ENCODE results near the gene DPP8. TPM values are rescaled to one million over a fixed set of nuclear protein-coding genes. Genes with fewer than 3 reads are reported as not detected.

The DPP8 gene
- total and polyA plus RNA-seq, 2 donors = 12.5 to 21.8 TPM

- peaks cover 0 to 21% of the 10 kb centered on the region in 2 donors for H3K27me3 ChIP-seq (ENCODE audit: control insufficient read depth in 2 of 2, insufficient read depth in 1 of 2, low read length in 1 of 2)
- no peak overlapping the region for H3K4me3 ChIP-seq (ENCODE audit: low read length in 2 of 2)
- no peak for DNase-seq (ENCODE audit: low read depth in 6 of 9, low spot score in 9 of 9)
- no peaks in the 10 kb centered on the region for H3K9me3 ChIP-seq (ENCODE audit: control insufficient read depth in 2 of 2, insufficient read depth in 1 of 2, low read length in 1 of 2)
- H3K27ac ChIP-seq (ENCODE audit: low read depth in 1 of 2, low read length in 1 of 2) = no peak overlapping the region
- H3K4me1 ChIP-seq (ENCODE audit: control insufficient read depth in 2 of 2, insufficient read depth in 2 of 2, low read length in 2 of 2) = peaks cover 0 to 4% of the 10 kb centered on the region in 2 donors
- H3K36me3 ChIP-seq (ENCODE audit: control insufficient read depth in 2 of 2, insufficient read depth in 2 of 2, low read length in 1 of 2) = no peaks in the 10 kb centered on the region
- 73% methylated on average over 10 of the region's 10 CpGs for WGBS
Measured at GRCh38 chr15:65406424-65407000, 111.0 kb downstream of the DPP8 start.

DNA sequence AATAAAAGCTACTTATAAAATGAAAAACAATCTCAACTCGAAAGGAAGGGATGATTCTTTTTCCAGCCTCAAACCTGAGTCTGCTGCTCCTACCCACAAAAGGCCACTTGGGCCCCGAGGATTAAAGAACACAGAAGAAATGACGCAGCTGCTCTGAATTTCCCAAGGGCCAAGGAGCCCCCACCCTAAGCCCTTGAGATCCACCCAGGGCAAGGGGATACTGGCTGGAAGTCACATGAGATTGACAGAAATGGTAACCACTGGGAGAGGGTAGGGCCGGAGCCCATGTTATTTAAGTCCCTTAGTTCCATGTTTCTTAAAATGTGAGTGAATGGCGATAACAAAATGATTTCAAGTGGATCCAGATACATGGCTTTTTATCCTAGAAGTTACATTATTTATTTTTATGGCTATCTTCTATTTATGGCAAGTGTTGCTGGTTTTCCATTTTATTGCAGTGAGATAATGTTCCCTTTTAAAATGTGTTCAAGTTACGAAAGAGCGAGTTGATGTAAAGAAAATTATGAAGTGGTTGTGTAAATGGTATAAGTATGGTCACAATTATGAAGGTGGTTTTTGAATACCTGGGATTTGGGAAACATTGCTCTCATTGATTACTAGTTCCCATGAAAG, 111.6 kb downstream of the DPP8 start:
- Histone ChIP-seq H3K27me3 (ENCODE audit: control insufficient read depth in 2 of 2, insufficient read depth in 1 of 2, low read length in 1 of 2) (peaks cover 0 to 25% of the 10 kb centered on the region in 2 donors), H3K4me1 (ENCODE audit: control insufficient read depth in 2 of 2, insufficient read depth in 2 of 2, low read length in 2 of 2) (peaks cover 0 to 4% of the 10 kb centered on the region in 2 donors), H3K36me3 (ENCODE audit: control insufficient read depth in 2 of 2, insufficient read depth in 2 of 2, low read length in 1 of 2) (no peaks in the 10 kb centered on the region), H3K27ac (ENCODE audit: low read depth in 1 of 2, low read length in 1 of 2) (no peak overlapping the region), H3K4me3 (ENCODE audit: low read length in 2 of 2) (no peak overlapping the region), H3K9me3 (ENCODE audit: control insufficient read depth in 2 of 2, insufficient read depth in 1 of 2, low read length in 1 of 2) (no peaks in the 10 kb centered on the region)
- no peak for DNase-seq (ENCODE audit: low read depth in 6 of 9, low spot score in 9 of 9)
- WGBS = 97% methylated on average over 7 of the region's 7 CpGs

DNA sequence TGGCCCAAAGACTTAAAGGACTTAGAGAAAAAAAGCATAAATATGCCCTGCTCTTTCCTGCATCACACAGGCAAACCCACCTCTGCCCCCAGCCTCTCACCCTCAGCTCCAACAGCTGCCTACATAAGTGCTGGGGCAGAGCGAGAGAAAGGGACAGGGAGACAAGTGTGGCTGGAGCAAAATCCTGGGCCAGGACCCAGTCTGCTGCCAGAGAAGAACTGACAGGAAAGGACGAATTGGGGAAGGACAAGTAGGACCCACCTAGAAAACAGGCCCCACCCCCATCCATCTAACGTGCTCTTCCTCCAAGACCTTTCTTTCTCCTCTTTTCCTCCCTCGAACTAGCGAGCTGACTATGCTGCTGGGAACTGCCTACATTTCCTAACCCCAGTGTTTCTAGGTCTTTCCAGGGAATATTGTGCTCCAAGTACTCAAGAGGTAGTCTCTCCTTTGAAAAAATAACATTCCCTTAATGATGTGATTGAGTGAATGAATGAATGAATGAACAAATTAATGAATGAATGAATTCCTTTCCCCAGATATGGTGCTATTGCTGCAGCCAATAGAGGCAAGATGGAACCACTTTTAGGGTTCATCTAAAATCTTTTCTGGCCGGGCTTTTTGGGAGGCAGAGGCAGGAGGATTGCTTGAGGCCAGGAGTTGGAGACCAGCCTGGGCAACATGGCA, 113.2 kb downstream of the DPP8 start:
- H3K36me3 ChIP-seq (ENCODE audit: control insufficient read depth in 2 of 2, insufficient read depth in 2 of 2, low read length in 1 of 2) = no peaks in the 10 kb centered on the region
- H3K27me3 ChIP-seq (ENCODE audit: control insufficient read depth in 2 of 2, insufficient read depth in 1 of 2, low read length in 1 of 2) = peaks cover 0 to 29% of the 10 kb centered on the region in 2 donors
- 92% methylated on average over 6 of the region's 6 CpGs for WGBS
- no peaks in the 10 kb centered on the region for H3K9me3 ChIP-seq (ENCODE audit: control insufficient read depth in 2 of 2, insufficient read depth in 1 of 2, low read length in 1 of 2)
- peaks cover 0 to 3% of the 10 kb centered on the region in 2 donors for H3K4me1 ChIP-seq (ENCODE audit: control insufficient read depth in 2 of 2, insufficient read depth in 2 of 2, low read length in 2 of 2)
- no peak overlapping the region for H3K27ac ChIP-seq (ENCODE audit: low read depth in 1 of 2, low read length in 1 of 2)
- H3K4me3 ChIP-seq (ENCODE audit: low read length in 2 of 2) = no peak overlapping the region
- DNase-seq (ENCODE audit: low read depth in 6 of 9, low spot score in 9 of 9) = no peak

DNA sequence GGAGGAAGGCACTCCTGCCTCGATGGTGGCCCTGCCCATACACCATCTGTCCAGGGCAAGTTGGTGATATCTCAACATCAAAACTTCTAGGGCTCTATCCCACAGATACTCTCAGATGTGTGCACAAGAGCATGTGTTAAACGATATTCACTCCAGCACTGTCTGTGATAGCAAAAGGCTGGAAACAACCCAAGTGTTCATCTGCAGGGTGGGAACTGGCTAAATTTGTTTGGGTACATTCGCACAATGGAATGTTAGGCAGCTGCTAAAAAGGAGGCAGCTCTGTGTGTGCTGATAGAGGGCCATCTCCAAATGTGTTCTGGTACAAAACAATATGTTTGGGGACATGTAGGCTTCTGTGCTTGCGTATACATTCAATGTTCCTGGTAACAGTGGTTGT, 114.5 kb downstream of the DPP8 start:
- Histone ChIP-seq H3K4me1 (ENCODE audit: control insufficient read depth in 2 of 2, insufficient read depth in 2 of 2, low read length in 2 of 2) (no peaks in the 10 kb centered on the region), H3K27me3 (ENCODE audit: control insufficient read depth in 2 of 2, insufficient read depth in 1 of 2, low read length in 1 of 2) (peaks cover 0 to 38% of the 10 kb centered on the region in 2 donors), H3K36me3 (ENCODE audit: control insufficient read depth in 2 of 2, insufficient read depth in 2 of 2, low read length in 1 of 2) (no peaks in the 10 kb centered on the region), H3K4me3 (ENCODE audit: low read length in 2 of 2) (no peak overlapping the region), H3K27ac (ENCODE audit: low read depth in 1 of 2, low read length in 1 of 2) (no peak overlapping the region), H3K9me3 (ENCODE audit: control insufficient read depth in 2 of 2, insufficient read depth in 1 of 2, low read length in 1 of 2) (no peaks in the 10 kb centered on the region)
- WGBS = 98% methylated on average over 4 of the region's 4 CpGs
- DNase-seq (ENCODE audit: low read depth in 6 of 9, low spot score in 9 of 9) = no peak

- no peak for DNase-seq (ENCODE audit: low read depth in 6 of 9, low spot score in 9 of 9)
- WGBS = 98% methylated on average over 8 of the region's 8 CpGs
- no peak overlapping the region for H3K27ac ChIP-seq (ENCODE audit: low read depth in 1 of 2, low read length in 1 of 2)
- H3K4me1 ChIP-seq (ENCODE audit: control insufficient read depth in 2 of 2, insufficient read depth in 2 of 2, low read length in 2 of 2) = no peaks in the 10 kb centered on the region
- peaks cover 10 to 51% of the 10 kb centered on the region in 2 donors for H3K27me3 ChIP-seq (ENCODE audit: control insufficient read depth in 2 of 2, insufficient read depth in 1 of 2, low read length in 1 of 2)
- no peak overlapping the region for H3K4me3 ChIP-seq (ENCODE audit: low read length in 2 of 2)
- H3K9me3 ChIP-seq (ENCODE audit: control insufficient read depth in 2 of 2, insufficient read depth in 1 of 2, low read length in 1 of 2) = no peaks in the 10 kb centered on the region
- no peaks in the 10 kb centered on the region for H3K36me3 ChIP-seq (ENCODE audit: control insufficient read depth in 2 of 2, insufficient read depth in 2 of 2, low read length in 1 of 2)
Measured at GRCh38 chr15:65401611-65402240, 115.8 kb downstream of the DPP8 start.

DNA sequence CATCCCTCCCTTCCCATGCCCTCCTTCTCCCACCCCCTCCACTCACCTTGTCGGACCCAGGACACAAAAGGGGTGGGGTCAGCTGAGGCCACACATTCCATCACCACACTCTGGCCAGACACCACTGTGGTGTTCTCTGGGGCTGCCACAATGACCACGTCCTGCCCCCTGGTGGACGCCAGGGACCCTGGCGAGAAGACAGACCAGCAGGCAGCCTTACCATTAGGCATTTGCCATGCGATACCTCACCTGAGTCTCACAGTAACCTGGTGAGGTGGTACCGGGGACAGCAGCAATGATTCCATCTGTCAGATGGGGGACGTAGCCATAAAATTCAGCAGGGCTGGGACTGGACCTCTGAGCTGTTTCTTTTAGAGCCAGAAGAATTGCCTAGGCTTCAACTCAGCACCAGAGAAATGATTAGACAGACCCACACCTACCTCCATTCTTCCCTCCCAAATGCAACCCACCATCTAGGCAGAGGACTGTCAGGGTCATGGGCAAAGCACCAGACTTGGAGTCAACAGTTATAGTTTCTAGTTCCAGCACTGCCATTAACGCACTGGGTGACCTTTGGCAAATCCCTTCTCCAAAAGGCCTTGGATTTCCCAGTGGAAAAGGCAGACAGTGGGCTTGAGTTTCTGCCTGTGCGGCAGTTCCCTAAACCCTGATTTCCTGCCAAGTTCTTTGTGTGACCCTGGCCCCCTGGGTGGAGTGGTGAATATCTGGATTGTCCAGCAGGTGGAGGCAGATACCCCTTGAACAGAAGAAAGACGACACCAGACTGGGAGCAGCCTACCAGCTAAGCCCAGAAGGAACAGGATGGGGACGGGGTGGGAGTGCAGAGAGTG, 116.5 kb downstream of the DPP8 start:
- H3K27me3 ChIP-seq (ENCODE audit: control insufficient read depth in 2 of 2, insufficient read depth in 1 of 2, low read length in 1 of 2) = peaks cover 18 to 58% of the 10 kb centered on the region in 2 donors

DNA sequence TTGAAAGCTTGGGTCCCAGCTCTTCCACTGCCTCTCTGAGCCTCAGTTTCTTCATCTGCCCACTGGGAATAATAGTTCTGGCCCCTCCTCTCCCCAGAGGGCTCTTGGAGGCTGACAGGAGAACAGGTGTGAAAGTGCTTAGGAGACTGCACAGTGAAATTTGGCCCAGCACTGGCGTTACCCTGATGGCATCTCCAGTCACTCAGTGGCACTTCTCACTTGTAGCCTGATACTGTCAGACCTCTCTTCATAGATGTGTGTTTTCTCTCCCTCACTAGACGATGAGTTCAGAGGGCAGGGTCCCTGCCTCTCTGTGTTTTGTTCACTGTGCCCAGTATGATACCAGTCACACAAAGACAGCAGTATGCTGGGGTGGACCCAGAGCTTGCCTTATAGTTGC, 117.5 kb downstream of the DPP8 start:
- DNase-seq (ENCODE audit: low read depth in 6 of 9, low spot score in 9 of 9) = no peak
- Histone ChIP-seq H3K4me3 (ENCODE audit: low read length in 2 of 2) (no peak overlapping the region), H3K27ac (ENCODE audit: low read depth in 1 of 2, low read length in 1 of 2) (no peak overlapping the region), H3K9me3 (ENCODE audit: control insufficient read depth in 2 of 2, insufficient read depth in 1 of 2, low read length in 1 of 2) (peaks cover 0 to 2% of the 10 kb centered on the region in 2 donors), H3K36me3 (ENCODE audit: control insufficient read depth in 2 of 2, insufficient read depth in 2 of 2, low read length in 1 of 2) (no peaks in the 10 kb centered on the region), H3K4me1 (ENCODE audit: control insufficient read depth in 2 of 2, insufficient read depth in 2 of 2, low read length in 2 of 2) (no peaks in the 10 kb centered on the region), H3K27me3 (ENCODE audit: control insufficient read depth in 2 of 2, insufficient read depth in 1 of 2, low read length in 1 of 2) (peaks cover 28 to 68% of the 10 kb centered on the region in 2 donors)
- 94% methylated on average over 2 of the region's 2 CpGs for WGBS

More for the DNA sequence above, 116.5 kb downstream of the DPP8 start:
- DNase-seq (ENCODE audit: low read depth in 6 of 9, low spot score in 9 of 9) = peak in 4 of 9 donors; percentile 20 to 49 (median 34)
- H3K36me3 ChIP-seq (ENCODE audit: control insufficient read depth in 2 of 2, insufficient read depth in 2 of 2, low read length in 1 of 2) = no peaks in the 10 kb centered on the region
- no peak overlapping the region for H3K4me3 ChIP-seq (ENCODE audit: low read length in 2 of 2)
- no peaks in the 10 kb centered on the region for H3K4me1 ChIP-seq (ENCODE audit: control insufficient read depth in 2 of 2, insufficient read depth in 2 of 2, low read length in 2 of 2)
- no peaks in the 10 kb centered on the region for H3K9me3 ChIP-seq (ENCODE audit: control insufficient read depth in 2 of 2, insufficient read depth in 1 of 2, low read length in 1 of 2)
- WGBS = 28% methylated on average over 11 of the region's 11 CpGs
- no peak overlapping the region for H3K27ac ChIP-seq (ENCODE audit: low read depth in 1 of 2, low read length in 1 of 2)

- 95% methylated on average over 11 of the region's 11 CpGs for WGBS
- Histone ChIP-seq H3K36me3 (ENCODE audit: control insufficient read depth in 2 of 2, insufficient read depth in 2 of 2, low read length in 1 of 2) (no peaks in the 10 kb centered on the region), H3K27ac (ENCODE audit: low read depth in 1 of 2, low read length in 1 of 2) (no peak overlapping the region), H3K4me1 (ENCODE audit: control insufficient read depth in 2 of 2, insufficient read depth in 2 of 2, low read length in 2 of 2) (no peaks in the 10 kb centered on the region), H3K27me3 (ENCODE audit: control insufficient read depth in 2 of 2, insufficient read depth in 1 of 2, low read length in 1 of 2) (peaks cover 32 to 76% of the 10 kb centered on the region in 2 donors), H3K9me3 (ENCODE audit: control insufficient read depth in 2 of 2, insufficient read depth in 1 of 2, low read length in 1 of 2) (peaks cover 0 to 2% of the 10 kb centered on the region in 2 donors), H3K4me3 (ENCODE audit: low read length in 2 of 2) (no peak overlapping the region)
- no peak for DNase-seq (ENCODE audit: low read depth in 6 of 9, low spot score in 9 of 9)
Measured at GRCh38 chr15:65399001-65399706, 118.3 kb downstream of the DPP8 start.
